Naive B cell (primary cell): ENCODE data around the gene APP. TPM values are rescaled to one million over a fixed set of nuclear protein-coding genes. Genes with fewer than 3 reads are reported as not detected.

ENCODE experiments used
- ATAC-seq, 2 donors: fragments of 150-1000 bp; cut with Tn5 transposase; 2 replicates each; pipeline ENCODE4 v1.10.0; 2021; ENCODE audit warnings: low read depth in 2 of 2, mild to moderate bottlenecking in 2 of 2, moderate library complexity in 2 of 2
- DNase-seq: peaks from one replicate; pipeline ENCODE4 v3.0.0; 2022
- H3K27ac Mint-ChIP-seq, 6 donors: one replicate each; pipeline ENCODE4 v1.8.0; 2020 to 2022; ENCODE audit warnings: mild to moderate bottlenecking in 6 of 6, mixed read lengths in 6 of 6, moderate library complexity in 5 of 6, inconsistent platforms in 2 of 6
- H3K27me3 Mint-ChIP-seq, 3 donors: one replicate each; pipeline ENCODE4 v1.8.0; 2021 to 2022; ENCODE audit warnings: mixed read lengths in 3 of 3, mild to moderate bottlenecking in 1 of 3
- H3K36me3 Mint-ChIP-seq, 2 donors: one replicate each; pipeline ENCODE4 v1.8.0; 2020 to 2022; ENCODE audit warnings: mixed read lengths in 2 of 2, inconsistent platforms in 1 of 2, mild to moderate bottlenecking in 1 of 2
- H3K4me1 Mint-ChIP-seq, 3 donors: one replicate each; pipeline ENCODE4 v1.8.0; 2020 to 2022; ENCODE audit warnings: mixed read lengths in 3 of 3, inconsistent platforms in 1 of 3, mild to moderate bottlenecking in 1 of 3, moderate library complexity in 1 of 3
- H3K4me3 Mint-ChIP-seq, 8 donors: one replicate each; pipeline ENCODE4 v1.8.0; 2020 to 2022; ENCODE audit warnings: mild to moderate bottlenecking in 8 of 8, mixed read lengths in 8 of 8, moderate library complexity in 8 of 8, inconsistent platforms in 2 of 8
- H3K9me3 Mint-ChIP-seq, 7 donors: one replicate each; pipeline ENCODE4 v1.8.0; 2020 to 2022; ENCODE audit warnings: mixed read lengths in 7 of 7, mild to moderate bottlenecking in 5 of 7, inconsistent platforms in 2 of 7, moderate library complexity in 1 of 7
- polyA plus RNA-seq, 6 donors: library from polyadenylated mRNA; unstranded; fragments of 300-500 nt; fragmentation: Illumina TruSeq; gene quantifications; one replicate each; pipeline ENCODE4 v1.2.3, GENCODE V29; 2021; ENCODE audit warnings: low read depth in 6 of 6

Gene APP
- polyA plus RNA-seq, 6 donors from 2014 or later: 20.0 to 40.2 (median 30.7) TPM

DNA sequence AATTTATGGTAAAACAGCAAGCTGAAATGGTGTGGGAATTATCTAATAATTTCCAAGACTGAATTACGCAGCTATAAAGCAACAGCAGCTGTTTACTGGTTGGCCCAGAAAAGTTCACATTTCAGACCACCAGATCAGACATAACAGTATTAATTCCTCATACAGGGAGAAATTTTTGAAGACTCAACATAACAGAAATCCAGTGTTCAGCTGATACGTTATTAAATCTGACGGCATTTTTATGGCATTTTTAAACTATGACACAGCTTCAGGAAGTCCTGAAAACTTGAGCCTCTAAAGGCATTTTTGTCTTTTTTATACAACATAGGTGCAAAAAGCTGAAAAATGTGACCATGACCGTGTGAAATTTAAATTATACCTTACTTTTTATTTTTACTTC is 91.2 kb downstream of the APP start:
- Mint-ChIP-seq H3K36me3 (peaks cover 0 to 8% of the 10 kb centered on the region in 2 donors), H3K27ac (no peak overlapping the region), H3K4me1 (peaks cover 3 to 15% (median 8%) of the 10 kb centered on the region in 3 donors), H3K4me3 (no peak overlapping the region), H3K9me3 (peaks cover 0 to 3% (median 0%) of the 10 kb centered on the region in 7 donors), H3K27me3 (no peaks in the 10 kb centered on the region)
- DNase-seq (no peak), ATAC-seq (no peak)

DNA sequence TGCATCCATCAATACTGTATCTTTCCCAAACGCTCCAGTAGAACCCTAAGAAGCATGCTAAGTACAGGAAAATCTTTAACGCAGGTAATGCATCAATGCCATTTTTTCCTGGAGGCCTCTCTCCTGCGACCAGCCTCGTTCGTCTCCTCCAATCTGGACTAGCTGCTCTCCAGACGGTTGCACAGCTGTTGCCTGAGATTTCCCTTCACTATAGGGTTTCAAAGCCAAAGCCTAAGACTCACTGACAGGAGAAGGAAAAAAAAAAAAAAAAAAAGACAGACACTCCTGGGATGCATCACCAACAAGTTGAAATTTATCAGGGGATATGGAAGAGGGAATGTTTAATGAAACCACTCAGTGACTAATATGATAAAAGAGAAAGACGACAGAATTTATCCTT is 93.0 kb downstream of the APP start:
- no peak overlapping the region for H3K4me3 Mint-ChIP-seq
- H3K27ac Mint-ChIP-seq: peak overlapping the region in 1 of 6 donors; percentile 29
- no peaks in the 10 kb centered on the region for H3K9me3 Mint-ChIP-seq

DNA sequence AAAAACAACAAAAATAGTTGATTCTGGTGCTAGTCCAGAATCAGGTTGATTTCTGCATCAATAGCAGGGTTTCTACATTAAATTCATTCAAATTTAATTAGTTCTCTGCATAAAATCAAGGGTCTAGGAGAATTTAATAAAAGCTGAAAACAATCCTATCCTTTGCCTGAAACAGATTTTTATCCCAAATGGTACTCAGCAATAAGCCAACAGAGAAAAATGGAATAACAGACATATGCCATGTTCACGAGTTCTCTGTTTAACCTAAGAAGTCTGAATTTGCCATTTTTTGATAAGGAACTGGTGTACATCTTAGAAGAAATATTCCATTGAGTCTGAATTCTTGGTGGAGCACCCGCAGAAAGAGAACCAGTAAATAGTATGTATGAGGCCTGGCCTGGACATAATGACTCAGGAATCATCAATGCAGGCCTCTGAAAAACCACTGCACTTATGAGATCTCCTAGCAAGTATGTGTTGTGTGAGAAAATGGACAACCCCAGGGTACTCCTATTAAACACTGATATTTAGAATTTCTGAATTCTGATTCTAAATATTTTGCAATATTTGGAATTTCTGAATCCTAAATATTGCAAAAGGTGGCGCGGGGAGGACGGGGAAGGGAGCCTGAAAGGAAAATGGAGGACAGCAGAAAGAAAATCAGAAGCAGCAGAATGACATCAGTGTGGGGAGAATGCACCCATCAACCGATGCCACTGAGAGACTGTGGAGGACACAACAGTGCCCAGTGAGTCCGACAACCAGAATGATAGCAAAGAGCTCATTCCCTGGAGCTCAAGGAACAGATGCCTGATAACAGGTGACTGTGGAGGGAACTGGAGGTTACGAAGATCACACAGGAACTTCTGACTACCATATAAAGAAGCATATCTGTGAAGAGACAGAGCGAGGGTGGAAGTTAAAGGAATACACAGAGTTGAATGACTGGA is 97.6 kb downstream of the APP start:
- Mint-ChIP-seq H3K27ac (peak overlapping the region in 5 of 6 donors; percentile 20 to 87 (median 37)), H3K9me3 (peaks cover 0 to 4% (median 0%) of the 10 kb centered on the region in 7 donors), H3K27me3 (no peaks in the 10 kb centered on the region), H3K4me3 (no peak overlapping the region), H3K4me1 (peaks cover 25 to 45% (median 33%) of the 10 kb centered on the region in 3 donors), H3K36me3 (peaks cover 7 to 8% of the 10 kb centered on the region in 2 donors)
- no peak for DNase-seq
- no peak for ATAC-seq

More for the DNA sequence above, 93.0 kb downstream of the APP start:
- Mint-ChIP-seq H3K27me3 (no peaks in the 10 kb centered on the region), H3K4me1 (peaks cover 0 to 6% (median 6%) of the 10 kb centered on the region in 3 donors), H3K36me3 (peaks cover 0 to 8% of the 10 kb centered on the region in 2 donors)
- ATAC-seq: no peak
- DNase-seq: no peak

DNA sequence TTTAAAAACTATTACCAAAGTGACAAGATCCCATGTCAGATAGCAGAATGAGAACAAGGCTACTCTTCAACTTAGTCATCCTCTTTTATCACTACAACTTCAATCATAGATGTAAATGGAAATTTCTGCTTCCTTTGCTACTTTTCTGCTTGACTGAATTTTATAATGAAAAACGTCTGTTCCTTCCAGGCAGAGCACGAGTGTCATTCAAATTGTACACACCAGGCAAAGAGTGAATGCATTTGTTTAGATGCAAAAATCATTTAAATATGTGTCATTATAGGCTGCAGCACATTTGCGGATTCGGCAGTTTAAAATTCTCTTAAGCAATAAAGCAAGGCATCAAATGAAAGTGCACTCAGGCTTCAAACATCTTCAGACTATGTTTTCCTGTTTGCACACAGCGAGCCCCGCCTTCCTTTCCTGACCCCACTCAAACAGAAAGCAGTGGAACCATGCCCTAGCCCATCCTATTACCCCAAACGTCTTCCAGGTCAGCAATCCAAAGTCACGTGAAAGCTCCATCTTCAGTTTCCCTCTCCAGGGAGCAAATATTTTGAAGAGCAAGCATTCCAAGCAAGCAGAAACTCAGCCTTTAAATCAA is 99.6 kb downstream of the APP start:
- H3K4me1 Mint-ChIP-seq: peaks cover 25 to 50% (median 41%) of the 10 kb centered on the region in 3 donors
- peak; percentile 32 for DNase-seq
- H3K9me3 Mint-ChIP-seq: peaks cover 0 to 4% (median 0%) of the 10 kb centered on the region in 7 donors
- peaks cover 0 to 7% of the 10 kb centered on the region in 2 donors for H3K36me3 Mint-ChIP-seq
- H3K27ac Mint-ChIP-seq: peak overlapping the region; percentile 47 to 97 (median 88)
- H3K27me3 Mint-ChIP-seq: no peaks in the 10 kb centered on the region
- H3K4me3 Mint-ChIP-seq: peak overlapping the region; percentile 72 to 92 (median 87)
- peak; percentile 92 to 93 for ATAC-seq

DNA sequence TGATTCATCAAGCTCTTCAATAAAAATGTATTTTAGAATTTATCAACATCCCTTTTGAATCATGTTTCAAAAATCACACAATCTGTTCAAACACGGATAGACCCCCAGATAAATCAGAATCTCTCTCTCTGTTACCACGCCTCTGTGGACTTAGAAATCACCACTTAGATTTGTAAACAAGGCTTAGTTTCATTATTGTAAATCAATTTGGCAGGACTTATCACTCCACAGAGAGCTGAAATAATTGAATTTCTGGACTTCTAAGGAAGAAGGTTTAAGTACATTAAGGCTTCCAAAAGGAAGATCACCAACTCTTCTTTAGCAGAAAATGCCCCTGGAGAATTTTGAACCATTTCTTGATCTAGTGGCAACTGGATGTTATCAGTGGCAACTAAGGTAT is 100.4 kb downstream of the APP start:
- peaks cover 25 to 50% (median 41%) of the 10 kb centered on the region in 3 donors for H3K4me1 Mint-ChIP-seq
- peaks cover 0 to 7% of the 10 kb centered on the region in 2 donors for H3K36me3 Mint-ChIP-seq
- H3K9me3 Mint-ChIP-seq: peaks cover 0 to 4% (median 0%) of the 10 kb centered on the region in 7 donors
- no peak for DNase-seq
- peak overlapping the region in 7 of 8 donors; percentile 72 to 88 (median 87) for H3K4me3 Mint-ChIP-seq
- no peak for ATAC-seq
- peak overlapping the region; percentile 42 to 90 (median 76) for H3K27ac Mint-ChIP-seq
- no peaks in the 10 kb centered on the region for H3K27me3 Mint-ChIP-seq

DNA sequence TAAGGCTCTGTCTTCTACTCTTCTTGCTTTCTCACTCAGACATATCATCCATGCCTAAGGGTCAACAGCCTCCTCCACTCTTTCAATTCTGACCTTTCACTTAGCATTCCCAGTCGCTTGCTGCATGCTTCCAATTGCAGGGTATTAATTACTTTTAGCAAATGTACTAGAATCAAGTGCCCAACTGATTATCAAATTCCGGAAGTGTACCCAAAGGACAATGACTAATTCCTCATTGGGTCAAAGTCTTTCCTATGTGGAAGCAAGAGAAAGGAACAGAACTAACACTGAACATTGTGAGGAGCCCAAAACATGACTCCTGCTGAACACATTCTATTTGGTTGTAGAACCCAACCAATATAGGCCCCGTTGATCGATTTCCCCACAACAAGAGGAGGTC is 101.8 kb downstream of the APP start:
- ATAC-seq: no peak
- H3K27ac Mint-ChIP-seq: peak overlapping the region in 5 of 6 donors; percentile 3 to 91 (median 42)
- no peak for DNase-seq
- no peaks in the 10 kb centered on the region for H3K27me3 Mint-ChIP-seq
- H3K36me3 Mint-ChIP-seq: peaks cover 0 to 7% of the 10 kb centered on the region in 2 donors
- H3K4me1 Mint-ChIP-seq: peaks cover 25 to 50% (median 41%) of the 10 kb centered on the region in 3 donors
- peak overlapping the region in 1 of 8 donors; percentile 7 for H3K4me3 Mint-ChIP-seq
- peaks cover 0 to 4% (median 0%) of the 10 kb centered on the region in 7 donors for H3K9me3 Mint-ChIP-seq

DNA sequence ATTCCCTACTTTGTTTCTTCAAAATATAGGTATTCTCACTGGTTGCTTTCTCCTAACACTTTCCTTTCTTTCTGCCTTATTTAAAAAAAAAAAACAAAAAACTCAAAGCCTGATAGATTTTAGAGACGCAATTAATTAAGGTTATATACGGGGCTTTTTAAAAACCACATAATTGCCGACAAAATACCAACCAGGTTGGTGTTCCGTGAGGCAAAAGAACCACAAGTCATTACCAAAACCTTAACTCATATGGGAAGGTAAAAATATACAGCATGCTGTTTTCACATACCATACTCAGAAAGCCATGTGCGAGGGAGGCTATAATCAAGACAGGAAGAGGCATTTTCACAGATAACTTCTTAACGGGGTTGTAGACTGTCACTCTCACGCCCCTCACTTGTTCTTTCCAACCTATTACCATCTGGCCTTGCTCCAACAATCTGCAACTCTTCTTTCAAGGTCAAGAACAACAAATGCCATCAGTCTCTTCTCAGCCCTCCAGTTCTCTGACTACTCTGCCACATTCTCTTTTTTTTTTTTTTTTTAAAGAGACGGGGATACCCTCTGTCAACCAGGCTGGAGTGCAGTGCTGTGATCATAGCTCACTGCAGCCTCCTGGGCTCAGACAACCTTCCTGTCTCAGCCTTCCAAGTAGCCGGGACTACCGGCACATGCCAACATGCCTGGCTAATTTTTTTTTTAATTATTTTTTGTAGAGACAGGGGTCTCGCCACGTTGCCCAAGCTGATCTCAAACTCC is 102.6 kb downstream of the APP start:
- peaks cover 0 to 7% of the 10 kb centered on the region in 2 donors for H3K36me3 Mint-ChIP-seq
- no peak for ATAC-seq

DNA sequence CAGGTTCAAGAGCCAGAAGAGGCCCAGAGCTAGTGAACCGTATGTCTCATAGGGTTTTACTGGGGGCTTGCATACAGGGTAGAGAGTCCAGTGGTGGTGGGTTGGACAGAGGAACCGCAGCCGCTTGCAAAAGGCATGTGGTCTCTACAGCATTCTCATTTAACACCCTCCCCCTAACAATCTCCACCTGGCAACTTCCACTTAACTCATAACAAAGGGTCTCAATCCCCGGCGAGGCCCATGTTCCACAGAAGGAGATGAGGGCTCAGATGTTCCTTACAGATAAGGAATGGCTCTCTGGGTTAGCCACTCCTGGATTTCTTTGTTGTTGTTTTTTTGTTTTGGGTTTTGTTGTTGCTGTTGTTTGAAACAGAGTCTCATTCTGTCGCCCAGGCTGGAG is 106.1 kb downstream of the APP start:
- peaks cover 10 to 31% (median 22%) of the 10 kb centered on the region in 3 donors for H3K4me1 Mint-ChIP-seq
- H3K27ac Mint-ChIP-seq: no peak overlapping the region
- ATAC-seq (no peak), DNase-seq (no peak)
- no peaks in the 10 kb centered on the region for H3K27me3 Mint-ChIP-seq
- no peak overlapping the region for H3K4me3 Mint-ChIP-seq
- H3K36me3 Mint-ChIP-seq: peaks cover 6 to 7% of the 10 kb centered on the region in 2 donors
- H3K9me3 Mint-ChIP-seq: peaks cover 0 to 4% (median 0%) of the 10 kb centered on the region in 7 donors

More for the DNA sequence above, 102.6 kb downstream of the APP start:
- no peaks in the 10 kb centered on the region for H3K27me3 Mint-ChIP-seq
- no peak for DNase-seq
- peaks cover 0 to 4% (median 0%) of the 10 kb centered on the region in 7 donors for H3K9me3 Mint-ChIP-seq
- H3K27ac Mint-ChIP-seq: peak overlapping the region in 3 of 6 donors; percentile 45 to 57 (median 50)
- peaks cover 25 to 45% (median 41%) of the 10 kb centered on the region in 3 donors for H3K4me1 Mint-ChIP-seq
- peak overlapping the region in 4 of 8 donors; percentile 8 to 52 (median 22) for H3K4me3 Mint-ChIP-seq

DNA sequence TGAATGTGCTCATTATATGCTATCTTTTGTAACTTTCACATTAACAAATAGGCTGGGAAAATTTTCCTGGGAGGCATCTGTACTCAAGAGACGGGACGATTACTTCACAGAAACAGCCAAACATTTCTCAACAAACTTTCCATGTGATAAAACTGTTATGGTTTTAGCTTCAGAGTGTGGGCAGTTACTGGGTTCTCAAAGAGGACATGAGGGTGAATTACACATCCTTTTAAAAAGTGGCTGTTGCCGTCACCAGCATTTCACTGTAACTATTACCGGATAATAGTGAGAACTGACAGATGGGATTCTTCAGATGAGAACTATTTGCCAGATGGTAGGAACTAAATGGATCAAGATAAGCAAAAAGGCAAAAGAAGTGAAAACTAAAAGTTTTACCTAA is 109.1 kb downstream of the APP start:
- Mint-ChIP-seq H3K9me3 (no peaks in the 10 kb centered on the region), H3K27me3 (no peaks in the 10 kb centered on the region), H3K4me3 (no peak overlapping the region), H3K4me1 (peaks cover 0 to 9% (median 5%) of the 10 kb centered on the region in 3 donors), H3K36me3 (peaks cover 0 to 10% of the 10 kb centered on the region in 2 donors), H3K27ac (no peak overlapping the region)
- ATAC-seq (no peak), DNase-seq (no peak)

DNA sequence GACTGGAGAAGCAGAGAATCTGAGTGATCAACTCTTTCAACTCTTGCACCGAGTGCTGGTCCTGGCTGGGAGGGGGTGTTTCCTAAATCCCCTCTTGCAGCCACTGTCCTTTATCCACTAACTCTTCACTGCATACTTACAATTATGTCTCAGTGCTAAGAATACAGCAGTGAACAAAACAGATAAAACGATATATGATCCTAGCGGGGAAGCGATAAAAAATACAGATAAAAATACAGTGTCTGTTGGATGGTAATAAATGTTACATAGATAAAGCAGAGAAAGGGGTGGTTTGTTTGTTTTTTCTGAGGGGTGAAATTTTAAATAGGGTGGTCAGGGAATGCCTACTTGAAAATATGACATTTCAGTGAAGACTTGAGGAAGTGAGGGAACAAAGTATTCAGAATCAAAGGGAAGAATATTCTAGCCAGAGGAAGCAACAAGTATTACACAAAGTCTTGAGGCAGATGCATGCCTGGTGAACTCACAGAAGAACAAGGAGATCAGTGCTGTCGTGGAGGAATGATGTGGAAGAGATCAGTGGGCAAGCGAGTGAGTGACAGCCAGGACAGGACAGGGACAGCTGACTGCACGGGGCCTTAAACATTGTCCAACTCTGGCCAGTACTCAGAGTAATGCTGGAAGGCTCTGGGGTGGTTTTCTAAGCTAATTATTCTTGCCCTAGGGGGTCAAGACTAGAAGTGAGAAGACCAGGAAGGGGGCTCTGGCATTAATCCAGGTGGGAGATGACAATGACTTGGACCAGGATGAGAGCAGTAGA is 110.0 kb downstream of the APP start:
- ATAC-seq: no peak
- Mint-ChIP-seq H3K27ac (peak overlapping the region in 2 of 6 donors; percentile 39 to 54), H3K36me3 (peaks cover 0 to 10% of the 10 kb centered on the region in 2 donors), H3K4me3 (no peak overlapping the region), H3K27me3 (no peaks in the 10 kb centered on the region), H3K4me1 (peaks cover 0 to 10% (median 9%) of the 10 kb centered on the region in 3 donors), H3K9me3 (no peaks in the 10 kb centered on the region)
- DNase-seq: no peak

DNA sequence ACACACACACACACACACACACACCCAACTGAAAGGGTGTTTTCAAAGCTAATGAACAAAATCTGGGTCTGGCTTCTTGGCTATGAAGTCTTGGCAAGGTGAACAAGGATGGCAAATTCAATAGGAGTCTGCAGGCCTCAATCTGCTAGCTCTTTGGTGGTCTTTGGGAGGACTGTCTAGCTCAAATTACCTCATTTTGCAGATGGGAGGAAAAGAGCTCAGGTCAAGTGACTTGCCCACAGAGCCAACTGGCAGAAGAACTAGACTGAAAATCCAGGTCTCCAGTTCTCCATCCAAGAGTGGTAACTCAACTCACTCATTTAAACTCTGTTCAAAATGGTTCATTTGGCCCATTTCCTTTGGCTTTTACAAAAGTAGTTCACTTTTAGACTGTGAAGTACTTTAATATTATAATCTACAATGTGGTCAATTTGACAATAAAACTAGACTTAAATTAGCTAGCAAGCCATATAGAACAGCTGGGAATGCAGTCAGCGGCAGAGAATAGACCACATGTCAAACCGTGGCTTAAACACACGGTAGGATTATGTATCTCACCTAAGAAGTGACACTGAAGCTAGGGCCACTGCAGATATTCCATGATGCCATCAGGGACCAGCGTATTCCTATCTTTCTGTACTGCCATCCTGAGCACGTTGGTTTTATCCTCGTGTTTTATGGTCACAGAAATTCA is 112.9 kb downstream of the APP start:
- Mint-ChIP-seq H3K27ac (peak overlapping the region in 2 of 6 donors; percentile 31 to 45), H3K36me3 (peaks cover 0 to 16% of the 10 kb centered on the region in 2 donors)
- ATAC-seq: no peak

DNA sequence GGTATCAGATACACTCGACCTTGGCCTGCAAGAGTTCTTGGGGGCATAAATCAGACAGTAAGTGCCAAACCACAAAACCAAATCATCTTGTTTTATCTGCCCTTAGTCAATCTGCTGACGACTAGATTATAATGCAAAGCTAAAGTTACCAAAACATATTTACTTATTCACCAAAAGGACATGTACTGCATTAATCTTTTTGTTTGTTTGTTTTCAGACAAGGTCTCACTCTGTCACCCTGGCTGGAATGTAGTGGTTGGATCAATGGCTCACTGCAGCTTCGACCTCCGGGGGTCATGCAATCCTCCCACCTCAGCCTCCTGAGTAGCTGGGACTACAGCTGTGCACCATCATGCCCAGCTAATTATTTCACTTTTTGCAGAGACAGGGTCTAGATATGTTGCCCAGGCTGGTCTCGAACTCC is 114.7 kb downstream of the APP start:
- ATAC-seq (no peak), DNase-seq (no peak)
- Mint-ChIP-seq H3K9me3 (no peaks in the 10 kb centered on the region), H3K27ac (peak overlapping the region in 1 of 6 donors; percentile 42), H3K4me1 (peaks cover 5 to 14% (median 10%) of the 10 kb centered on the region in 3 donors), H3K27me3 (no peaks in the 10 kb centered on the region), H3K36me3 (peaks cover 0 to 19% of the 10 kb centered on the region in 2 donors), H3K4me3 (no peak overlapping the region)

More for the DNA sequence above, 112.9 kb downstream of the APP start:
- no peak for DNase-seq
- Mint-ChIP-seq H3K27me3 (no peaks in the 10 kb centered on the region), H3K4me3 (no peak overlapping the region), H3K9me3 (no peaks in the 10 kb centered on the region), H3K4me1 (peaks cover 5 to 15% (median 12%) of the 10 kb centered on the region in 3 donors)
